ENCODE data around the gene CSNK2A2.

- TF ChIP-seq CTCF (IDR thresholded peaks at IDR 0.05; ENCODE audit: poor library complexity): no peak
- TF ChIP-seq EZH2phosphoT487 (IDR thresholded peaks at IDR 0.05; ENCODE audit: low read depth, severe bottlenecking, unreplicated experiment): no peak
Observed at GRCh38 chr16:58157239-58157638, 40.7 kb downstream of the CSNK2A2 start.
